Measurements from ENCODE around the gene GFY.

- TF ChIP-seq, protein P1, sequence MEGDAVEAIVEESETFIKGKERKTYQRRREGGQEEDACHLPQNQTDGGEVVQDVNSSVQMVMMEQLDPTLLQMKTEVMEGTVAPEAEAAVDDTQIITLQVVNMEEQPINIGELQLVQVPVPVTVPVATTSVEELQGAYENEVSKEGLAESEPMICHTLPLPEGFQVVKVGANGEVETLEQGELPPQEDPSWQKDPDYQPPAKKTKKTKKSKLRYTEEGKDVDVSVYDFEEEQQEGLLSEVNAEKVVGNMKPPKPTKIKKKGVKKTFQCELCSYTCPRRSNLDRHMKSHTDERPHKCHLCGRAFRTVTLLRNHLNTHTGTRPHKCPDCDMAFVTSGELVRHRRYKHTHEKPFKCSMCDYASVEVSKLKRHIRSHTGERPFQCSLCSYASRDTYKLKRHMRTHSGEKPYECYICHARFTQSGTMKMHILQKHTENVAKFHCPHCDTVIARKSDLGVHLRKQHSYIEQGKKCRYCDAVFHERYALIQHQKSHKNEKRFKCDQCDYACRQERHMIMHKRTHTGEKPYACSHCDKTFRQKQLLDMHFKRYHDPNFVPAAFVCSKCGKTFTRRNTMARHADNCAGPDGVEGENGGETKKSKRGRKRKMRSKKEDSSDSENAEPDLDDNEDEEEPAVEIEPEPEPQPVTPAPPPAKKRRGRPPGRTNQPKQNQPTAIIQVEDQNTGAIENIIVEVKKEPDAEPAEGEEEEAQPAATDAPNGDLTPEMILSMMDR (IDR thresholded peaks at IDR 0.05), result no peak
- TF ChIP-seq POLR2A (IDR thresholded peaks at IDR 0.05), result no peak
Measured at GRCh38 chr19:49427339-49427738, 2.2 kb downstream of the GFY start.

All from right lobe of liver (tissue), 4 donors.